ENCODE measurements around the gene CATSPERB.

GRCh38 chr14:91555531-91555930 lies 176.4 kb downstream of the CATSPERB start:
- no peak for TF ChIP-seq EZH2 (IDR thresholded peaks at IDR 0.05; ENCODE audit: borderline replicate concordance, low read length)
- TF ChIP-seq, protein P1, sequence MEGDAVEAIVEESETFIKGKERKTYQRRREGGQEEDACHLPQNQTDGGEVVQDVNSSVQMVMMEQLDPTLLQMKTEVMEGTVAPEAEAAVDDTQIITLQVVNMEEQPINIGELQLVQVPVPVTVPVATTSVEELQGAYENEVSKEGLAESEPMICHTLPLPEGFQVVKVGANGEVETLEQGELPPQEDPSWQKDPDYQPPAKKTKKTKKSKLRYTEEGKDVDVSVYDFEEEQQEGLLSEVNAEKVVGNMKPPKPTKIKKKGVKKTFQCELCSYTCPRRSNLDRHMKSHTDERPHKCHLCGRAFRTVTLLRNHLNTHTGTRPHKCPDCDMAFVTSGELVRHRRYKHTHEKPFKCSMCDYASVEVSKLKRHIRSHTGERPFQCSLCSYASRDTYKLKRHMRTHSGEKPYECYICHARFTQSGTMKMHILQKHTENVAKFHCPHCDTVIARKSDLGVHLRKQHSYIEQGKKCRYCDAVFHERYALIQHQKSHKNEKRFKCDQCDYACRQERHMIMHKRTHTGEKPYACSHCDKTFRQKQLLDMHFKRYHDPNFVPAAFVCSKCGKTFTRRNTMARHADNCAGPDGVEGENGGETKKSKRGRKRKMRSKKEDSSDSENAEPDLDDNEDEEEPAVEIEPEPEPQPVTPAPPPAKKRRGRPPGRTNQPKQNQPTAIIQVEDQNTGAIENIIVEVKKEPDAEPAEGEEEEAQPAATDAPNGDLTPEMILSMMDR (conservative IDR thresholded peaks at IDR 0.05 in 1 of 2, IDR thresholded peaks at IDR 0.05 in 1 of 2; ENCODE audit: extremely low read depth in 1 of 2, insufficient read depth in 1 of 2, low read depth in 1 of 2, low read length in 2 of 2), result no peak

Data from mammary epithelial cell (primary cell).